Neural crest cell (in vitro differentiated cells): ENCODE measurements around the gene PPM1K. TPM values are rescaled to one million over a fixed set of nuclear protein-coding genes. Genes with fewer than 3 reads are reported as not detected.

Experiments used
- DNase-seq: peaks from one replicate; pipeline ENCODE4 v3.0.0; 2021; ENCODE audit warnings: low read depth, mixed read lengths, low spot score
- H3K27ac Mint-ChIP-seq: one replicate; pipeline ENCODE4 v1.8.0; 2021; ENCODE audit warnings: mild to moderate bottlenecking, mixed read lengths; ENCODE audit not compliant: unreplicated experiment
- H3K27me3 Mint-ChIP-seq: 2 replicates; pipeline ENCODE4 v1.8.0; 2021; ENCODE audit warnings: low read depth, mild to moderate bottlenecking, mixed read lengths
- H3K36me3 Mint-ChIP-seq: 2 replicates; pipeline ENCODE4 v1.8.0; 2021; ENCODE audit warnings: low read depth, mild to moderate bottlenecking, mixed read lengths
- H3K4me1 Mint-ChIP-seq: 2 replicates; pipeline ENCODE4 v1.8.0; 2021; ENCODE audit warnings: mixed read lengths
- H3K4me3 Mint-ChIP-seq: one replicate; pipeline ENCODE4 v1.8.0; 2021; ENCODE audit warnings: mild to moderate bottlenecking, mixed read lengths
- H3K9me3 Mint-ChIP-seq: 2 replicates; pipeline ENCODE4 v1.8.0; 2021; ENCODE audit warnings: mixed read lengths
- CTCF ChIP-seq: fragments of 200-600 bp; sonication (generic); conservative IDR thresholded peaks from 2 replicates; pipeline ENCODE4 v1.5.0; 2021; ENCODE audit warnings: antibody characterized with exemption, mild to moderate bottlenecking
- total RNA-seq: library from RNA; stranded (reverse); gene quantifications from 2 replicates; pipeline ENCODE4 v1.2.1, GENCODE V29; 2021

PPM1K gene
- total RNA-seq, 1 donor from 2014 or later, result 17.6 TPM

GRCh38 chr4:88296413-88297211 is 12.3 kb upstream of the PPM1K start:
- Mint-ChIP-seq H3K36me3 (no peaks in the 10 kb centered on the region), H3K4me1 (no peaks in the 10 kb centered on the region), H3K27me3 (no peaks in the 10 kb centered on the region), H3K9me3 (no peaks in the 10 kb centered on the region), H3K4me3 (no peak overlapping the region), H3K27ac (no peak overlapping the region)
- no peak for DNase-seq
- TF ChIP-seq CTCF, result no peak

- Mint-ChIP-seq H3K4me3 (no peak overlapping the region), H3K9me3 (no peaks in the 10 kb centered on the region), H3K27me3 (no peaks in the 10 kb centered on the region), H3K4me1 (no peaks in the 10 kb centered on the region), H3K36me3 (no peaks in the 10 kb centered on the region), H3K27ac (no peak overlapping the region)
- no peak for TF ChIP-seq CTCF
- no peak for DNase-seq
Observed at GRCh38 chr4:88295656-88296055, 11.3 kb upstream of the PPM1K start.

- Mint-ChIP-seq H3K27me3 (no peaks in the 10 kb centered on the region), H3K4me3 (no peak overlapping the region), H3K27ac (no peak overlapping the region), H3K4me1 (no peaks in the 10 kb centered on the region), H3K9me3 (no peaks in the 10 kb centered on the region), H3K36me3 (no peaks in the 10 kb centered on the region)
- no peak for TF ChIP-seq CTCF
- DNase-seq, result no peak
Observed at GRCh38 chr4:88291003-88291402, 6.6 kb upstream of the PPM1K start.

GRCh38 chr4:88286897-88287296 is 2.5 kb upstream of the PPM1K start:
- Mint-ChIP-seq H3K27ac (no peak overlapping the region), H3K36me3 (no peaks in the 10 kb centered on the region), H3K4me1 (peaks cover 27% of the 10 kb centered on the region), H3K4me3 (no peak overlapping the region), H3K9me3 (no peaks in the 10 kb centered on the region), H3K27me3 (no peaks in the 10 kb centered on the region)
- no peak for TF ChIP-seq CTCF
- no peak for DNase-seq

GRCh38 chr4:88285235-88285653 is 883 bp upstream of the PPM1K start:
- H3K9me3 Mint-ChIP-seq, result no peaks in the 10 kb centered on the region
- H3K4me1 Mint-ChIP-seq, result peaks cover 33% of the 10 kb centered on the region
- peak overlapping the region; percentile 1 for H3K27ac Mint-ChIP-seq
- H3K27me3 Mint-ChIP-seq, result no peaks in the 10 kb centered on the region
- DNase-seq, result no peak
- H3K36me3 Mint-ChIP-seq, result no peaks in the 10 kb centered on the region
- peak overlapping the region; percentile 99 for H3K4me3 Mint-ChIP-seq
- TF ChIP-seq CTCF, result no peak
